ENCODE measurements around the gene IFI30. TPM values are rescaled to one million over a fixed set of nuclear protein-coding genes. Genes with fewer than 3 reads are reported as not detected.
A peak's percentile ranks its signal among the peaks of the same experiment; 100 is the strongest.

The IFI30 gene
- total and polyA plus RNA-seq, 2 donors (not counting 1 experiment from before 2014, with no cell fraction given), result 8.8 to 50.9 TPM

- Histone ChIP-seq H3K9me3 (ENCODE audit: control insufficient read depth, insufficient read depth, low read depth, low read length) (no peaks in the 10 kb centered on the region), H3K27me3 (ENCODE audit: control insufficient read depth, insufficient read depth, low read length) (no peaks in the 10 kb centered on the region), H3K4me3 (replicated peaks in 1 of 4; ENCODE audit: control extremely low read depth in 1 of 4, insufficient read depth in 1 of 4, low read depth in 3 of 4, low read length in 4 of 4) (peak overlapping the region in 1 of 4 experiments; percentile 75), H4K20me1 (ENCODE audit: control insufficient read depth, extremely low read depth, insufficient read depth, low read length) (no peaks in the 10 kb centered on the region), H3K36me3 (ENCODE audit: control insufficient read depth, insufficient read depth, low read length) (peaks cover 5% of the 10 kb centered on the region), H3K4me2 (ENCODE audit: extremely low read depth, insufficient read depth, low read length) (peak overlapping the region; percentile 18), H3K4me1 (ENCODE audit: control insufficient read depth, extremely low read depth, insufficient read depth, low read length) (peaks cover 4% of the 10 kb centered on the region), H3K9ac (ENCODE audit: insufficient read depth, low read length) (peak overlapping the region; percentile 1), H3K79me2 (ENCODE audit: control insufficient read depth, insufficient read depth, low read length) (no peaks in the 10 kb centered on the region), H3K27ac (ENCODE audit: insufficient read depth, low read length) (no peak overlapping the region), H2AFZ (ENCODE audit: low read length) (peak overlapping the region; percentile 5)
- no peak for TF ChIP-seq EZH2 (IDR thresholded peaks at IDR 0.05; ENCODE audit: low read length, missing control alignments)
- no peak for TF ChIP-seq CTCF (conservative IDR thresholded peaks at IDR 0.05 in 1 of 2, IDR thresholded peaks at IDR 0.05 in 1 of 2; ENCODE audit: low read depth in 1 of 2, low read length in 2 of 2)
- no peak for DNase-seq (ENCODE audit: low read depth in 2 of 2)
Observed at GRCh38 chr19:18173054-18173571, 500 bp upstream of the IFI30 start.

- no peak overlapping the region for H3K4me2 ChIP-seq (ENCODE audit: extremely low read depth, insufficient read depth, low read length)
- no peak overlapping the region for H3K27ac ChIP-seq (ENCODE audit: insufficient read depth, low read length)
- H2AFZ ChIP-seq (ENCODE audit: low read length), result no peak overlapping the region
- H3K9ac ChIP-seq (ENCODE audit: insufficient read depth, low read length), result no peak overlapping the region
- H3K79me2 ChIP-seq (ENCODE audit: control insufficient read depth, insufficient read depth, low read length), result no peaks in the 10 kb centered on the region
- H3K9me3 ChIP-seq (ENCODE audit: control insufficient read depth, insufficient read depth, low read depth, low read length), result no peaks in the 10 kb centered on the region
- no peak for DNase-seq (ENCODE audit: low read depth in 2 of 2)
- H3K36me3 ChIP-seq (ENCODE audit: control insufficient read depth, insufficient read depth, low read length), result no peaks in the 10 kb centered on the region
- TF ChIP-seq EZH2 (IDR thresholded peaks at IDR 0.05; ENCODE audit: low read length, missing control alignments) (no peak), CTCF (conservative IDR thresholded peaks at IDR 0.05 in 1 of 2, IDR thresholded peaks at IDR 0.05 in 1 of 2; ENCODE audit: low read depth in 1 of 2, low read length in 2 of 2) (no peak)
- H4K20me1 ChIP-seq (ENCODE audit: control insufficient read depth, extremely low read depth, insufficient read depth, low read length), result no peaks in the 10 kb centered on the region
- H3K4me1 ChIP-seq (ENCODE audit: control insufficient read depth, extremely low read depth, insufficient read depth, low read length), result peaks cover 4% of the 10 kb centered on the region
- H3K4me3 ChIP-seq (replicated peaks in 1 of 4; ENCODE audit: control extremely low read depth in 1 of 4, insufficient read depth in 1 of 4, low read depth in 3 of 4, low read length in 4 of 4), result no peak overlapping the region
- no peaks in the 10 kb centered on the region for H3K27me3 ChIP-seq (ENCODE audit: control insufficient read depth, insufficient read depth, low read length)
Observed at GRCh38 chr19:18174983-18175382, 1.4 kb downstream of the IFI30 start.

- H3K27ac ChIP-seq (ENCODE audit: insufficient read depth, low read length), result no peak overlapping the region
- no peak overlapping the region for H3K9ac ChIP-seq (ENCODE audit: insufficient read depth, low read length)
- H3K27me3 ChIP-seq (ENCODE audit: control insufficient read depth, insufficient read depth, low read length), result no peaks in the 10 kb centered on the region
- no peak overlapping the region for H2AFZ ChIP-seq (ENCODE audit: low read length)
- H3K36me3 ChIP-seq (ENCODE audit: control insufficient read depth, insufficient read depth, low read length), result no peaks in the 10 kb centered on the region
- H3K9me3 ChIP-seq (ENCODE audit: control insufficient read depth, insufficient read depth, low read depth, low read length), result no peaks in the 10 kb centered on the region
- no peak for TF ChIP-seq EZH2 (IDR thresholded peaks at IDR 0.05; ENCODE audit: low read length, missing control alignments)
- no peak for TF ChIP-seq CTCF (conservative IDR thresholded peaks at IDR 0.05 in 1 of 2, IDR thresholded peaks at IDR 0.05 in 1 of 2; ENCODE audit: low read depth in 1 of 2, low read length in 2 of 2)
- no peaks in the 10 kb centered on the region for H3K79me2 ChIP-seq (ENCODE audit: control insufficient read depth, insufficient read depth, low read length)
- DNase-seq (ENCODE audit: low read depth in 2 of 2), result no peak
- no peak overlapping the region for H3K4me2 ChIP-seq (ENCODE audit: extremely low read depth, insufficient read depth, low read length)
- H3K4me1 ChIP-seq (ENCODE audit: control insufficient read depth, extremely low read depth, insufficient read depth, low read length), result peaks cover 4% of the 10 kb centered on the region
- H3K4me3 ChIP-seq (replicated peaks in 1 of 4; ENCODE audit: control extremely low read depth in 1 of 4, insufficient read depth in 1 of 4, low read depth in 3 of 4, low read length in 4 of 4), result no peak overlapping the region
- no peaks in the 10 kb centered on the region for H4K20me1 ChIP-seq (ENCODE audit: control insufficient read depth, extremely low read depth, insufficient read depth, low read length)
Observed at GRCh38 chr19:18176367-18177310, 3.0 kb downstream of the IFI30 start.

Data from fibroblast of lung (primary cell).